ENCODE data around the gene IL12RB2. TPM values are rescaled to one million over a fixed set of nuclear protein-coding genes. Genes with fewer than 3 reads are reported as not detected.

IL12RB2 gene
- total RNA-seq, 2 experiments from 2014 or later: 0.98 to 1.2 TPM

DNA sequence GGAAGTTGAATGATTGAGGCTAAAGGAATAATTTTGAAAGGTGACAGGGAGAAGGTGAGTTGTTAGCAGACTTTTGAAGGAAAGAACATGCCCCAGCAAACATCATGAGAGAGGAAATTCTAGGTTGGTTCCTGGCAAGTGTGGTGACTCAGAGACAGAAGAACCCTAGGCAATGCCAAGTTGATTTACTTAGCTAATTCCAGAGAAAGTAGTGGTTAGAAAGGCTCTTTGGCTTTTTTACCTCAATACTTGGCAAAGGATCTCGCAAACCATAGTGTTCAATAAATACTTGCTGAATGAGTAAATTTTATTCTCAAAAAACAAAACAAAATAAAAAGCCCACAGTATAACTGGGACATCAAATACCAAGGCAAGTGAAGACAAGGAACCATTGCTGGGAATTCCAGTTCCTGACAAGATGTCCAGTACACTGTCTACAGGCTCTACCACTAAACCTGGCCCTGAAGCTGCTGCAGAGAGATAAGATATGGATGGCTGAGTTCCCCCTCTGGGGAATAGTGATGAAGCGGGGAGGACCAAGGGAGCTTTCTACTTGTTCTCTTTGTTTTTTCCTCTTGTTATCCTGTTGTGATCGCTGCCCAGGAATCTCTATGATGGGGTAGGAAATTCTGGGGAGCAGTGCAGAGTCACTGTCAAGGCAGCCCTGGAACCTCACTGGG is 48.2 kb downstream of the IL12RB2 start:
- ATAC-seq (ENCODE audit: poor library complexity) (no peak), DNase-seq (no peak)
- H3K9me3 Mint-ChIP-seq: no peaks in the 10 kb centered on the region
- TF ChIP-seq CTCF (IDR thresholded peaks at IDR 0.05): no peak
- H3K36me3 Mint-ChIP-seq (ENCODE audit: low read depth): no peaks in the 10 kb centered on the region
- no peak overlapping the region for H3K4me3 Mint-ChIP-seq
- intact Hi-C loops (cut with DNase I, micrococcal nuclease): no loop called here
- H3K27me3 Mint-ChIP-seq: no peaks in the 10 kb centered on the region
- H3K4me1 Mint-ChIP-seq (ENCODE audit: low read depth): peaks cover 2% of the 10 kb centered on the region
- H3K27ac Mint-ChIP-seq: no peak overlapping the region
- POLR2A ChIA-PET: no interaction called here
- H3K4me1 ChIP-seq (ENCODE audit: insufficient read depth, low read length): peaks cover 1% of the 10 kb centered on the region
- CTCF ChIA-PET: no interaction called here
- H3K27me3 ChIP-seq (ENCODE audit: control insufficient read depth in 1 of 2, insufficient read depth in 2 of 2, low read length in 2 of 2): no peaks in the 10 kb centered on the region
- H3K27ac ChIP-seq (ENCODE audit: low read depth in 1 of 2, low read length in 2 of 2): no peak overlapping the region
- no peak overlapping the region for H3K4me3 ChIP-seq (ENCODE audit: low read length)
- H3K36me3 ChIP-seq (ENCODE audit: insufficient read depth, low read length): no peaks in the 10 kb centered on the region
- H3K9me3 ChIP-seq (ENCODE audit: control insufficient read depth in 1 of 2, insufficient read depth in 1 of 2, low read length in 2 of 2): no peaks in the 10 kb centered on the region

DNA sequence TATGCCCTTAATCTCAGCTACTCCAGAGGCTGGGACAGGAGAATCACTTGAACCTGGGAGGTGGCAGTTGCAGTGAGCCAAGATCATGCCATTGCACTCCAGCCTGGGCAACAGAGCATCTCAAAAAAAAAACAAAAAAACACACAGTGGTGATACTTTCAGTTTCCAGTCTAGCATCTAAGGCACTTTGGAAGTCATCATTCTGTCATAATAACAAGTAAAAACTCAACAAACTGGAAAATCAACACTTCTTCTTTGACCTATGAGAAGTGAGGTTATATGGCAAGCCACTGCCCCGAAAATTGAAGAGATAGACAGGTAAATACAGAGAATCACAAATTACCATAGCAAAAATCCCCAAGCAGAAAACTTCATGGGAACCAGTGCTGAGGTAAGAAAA is 51.9 kb downstream of the IL12RB2 start:
- no peak for ATAC-seq (ENCODE audit: poor library complexity)
- H3K27me3 ChIP-seq (ENCODE audit: control insufficient read depth in 1 of 2, insufficient read depth in 2 of 2, low read length in 2 of 2): no peaks in the 10 kb centered on the region
- H3K27ac ChIP-seq (ENCODE audit: low read depth in 1 of 2, low read length in 2 of 2): no peak overlapping the region
- H3K27ac Mint-ChIP-seq: no peak overlapping the region
- H3K4me3 ChIP-seq (ENCODE audit: low read length): no peak overlapping the region
- no peaks in the 10 kb centered on the region for H3K4me1 ChIP-seq (ENCODE audit: insufficient read depth, low read length)
- POLR2A ChIA-PET: no interaction called here
- H3K4me1 Mint-ChIP-seq (ENCODE audit: low read depth): peaks cover 12% of the 10 kb centered on the region
- CTCF ChIA-PET: no interaction called here
- no peaks in the 10 kb centered on the region for H3K27me3 Mint-ChIP-seq
- H3K4me3 Mint-ChIP-seq: no peak overlapping the region
- no peaks in the 10 kb centered on the region for H3K9me3 ChIP-seq (ENCODE audit: control insufficient read depth in 1 of 2, insufficient read depth in 1 of 2, low read length in 2 of 2)
- H3K36me3 Mint-ChIP-seq (ENCODE audit: low read depth): no peaks in the 10 kb centered on the region
- intact Hi-C loops (cut with DNase I, micrococcal nuclease): no loop called here
- H3K36me3 ChIP-seq (ENCODE audit: insufficient read depth, low read length): no peaks in the 10 kb centered on the region
- no peaks in the 10 kb centered on the region for H3K9me3 Mint-ChIP-seq
- no peak for TF ChIP-seq CTCF (IDR thresholded peaks at IDR 0.05)
- no peak for DNase-seq

GRCh38 chr1:67361641-67362040 is 54.0 kb downstream of the IL12RB2 start:
- ChIA-PET POLR2A (no interaction called here), CTCF (no interaction called here)
- H3K4me3 ChIP-seq (ENCODE audit: low read length): no peak overlapping the region
- intact Hi-C loops (cut with DNase I, micrococcal nuclease): no loop called here
- H3K9me3 Mint-ChIP-seq: no peaks in the 10 kb centered on the region
- no peaks in the 10 kb centered on the region for H3K36me3 ChIP-seq (ENCODE audit: insufficient read depth, low read length)
- no peak for ATAC-seq (ENCODE audit: poor library complexity)
- no peak for DNase-seq
- no peaks in the 10 kb centered on the region for H3K9me3 ChIP-seq (ENCODE audit: control insufficient read depth in 1 of 2, insufficient read depth in 1 of 2, low read length in 2 of 2)
- no peaks in the 10 kb centered on the region for H3K4me1 ChIP-seq (ENCODE audit: insufficient read depth, low read length)
- no peak for TF ChIP-seq CTCF (IDR thresholded peaks at IDR 0.05)
- no peaks in the 10 kb centered on the region for H3K27me3 Mint-ChIP-seq
- H3K4me3 Mint-ChIP-seq: no peak overlapping the region
- H3K36me3 Mint-ChIP-seq (ENCODE audit: low read depth): no peaks in the 10 kb centered on the region
- no peaks in the 10 kb centered on the region for H3K27me3 ChIP-seq (ENCODE audit: control insufficient read depth in 1 of 2, insufficient read depth in 2 of 2, low read length in 2 of 2)
- no peak overlapping the region for H3K27ac ChIP-seq (ENCODE audit: low read depth in 1 of 2, low read length in 2 of 2)
- H3K4me1 Mint-ChIP-seq (ENCODE audit: low read depth): peaks cover 12% of the 10 kb centered on the region
- no peak overlapping the region for H3K27ac Mint-ChIP-seq

Data from CD4-positive, alpha-beta T cell (primary cell).